ENCODE measurements around the gene PAFAH1B2.

The PAFAH1B2 gene

DNA sequence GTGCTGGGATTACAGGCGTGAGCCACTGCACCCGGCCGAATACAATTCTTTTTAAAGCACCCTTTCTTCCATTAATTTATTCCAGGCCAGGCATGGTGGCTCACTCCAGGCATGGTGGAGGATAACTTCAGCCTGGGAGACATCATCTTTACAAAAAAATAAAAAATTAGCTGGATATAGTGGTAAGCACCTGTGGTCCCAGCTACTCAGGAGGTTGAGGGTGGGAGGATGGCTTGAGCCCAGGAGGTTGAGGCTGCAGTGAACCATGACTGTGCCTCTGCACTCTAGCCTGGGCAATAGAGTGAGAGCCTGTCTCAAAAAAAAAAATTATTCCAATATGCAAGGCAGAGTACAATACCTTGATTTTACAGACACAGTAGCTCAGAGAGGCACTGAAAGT is 66.5 kb downstream of the PAFAH1B2 start:
- no peak for DNase-seq (ENCODE audit: low spot score)
- TF ChIP-seq, protein P1, sequence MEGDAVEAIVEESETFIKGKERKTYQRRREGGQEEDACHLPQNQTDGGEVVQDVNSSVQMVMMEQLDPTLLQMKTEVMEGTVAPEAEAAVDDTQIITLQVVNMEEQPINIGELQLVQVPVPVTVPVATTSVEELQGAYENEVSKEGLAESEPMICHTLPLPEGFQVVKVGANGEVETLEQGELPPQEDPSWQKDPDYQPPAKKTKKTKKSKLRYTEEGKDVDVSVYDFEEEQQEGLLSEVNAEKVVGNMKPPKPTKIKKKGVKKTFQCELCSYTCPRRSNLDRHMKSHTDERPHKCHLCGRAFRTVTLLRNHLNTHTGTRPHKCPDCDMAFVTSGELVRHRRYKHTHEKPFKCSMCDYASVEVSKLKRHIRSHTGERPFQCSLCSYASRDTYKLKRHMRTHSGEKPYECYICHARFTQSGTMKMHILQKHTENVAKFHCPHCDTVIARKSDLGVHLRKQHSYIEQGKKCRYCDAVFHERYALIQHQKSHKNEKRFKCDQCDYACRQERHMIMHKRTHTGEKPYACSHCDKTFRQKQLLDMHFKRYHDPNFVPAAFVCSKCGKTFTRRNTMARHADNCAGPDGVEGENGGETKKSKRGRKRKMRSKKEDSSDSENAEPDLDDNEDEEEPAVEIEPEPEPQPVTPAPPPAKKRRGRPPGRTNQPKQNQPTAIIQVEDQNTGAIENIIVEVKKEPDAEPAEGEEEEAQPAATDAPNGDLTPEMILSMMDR (IDR thresholded peaks at IDR 0.05; ENCODE audit: extremely low read depth, insufficient read depth, missing control alignments), result no peak
- in situ Hi-C loops (cut with MboI; ENCODE audit: low pct_unique_long_range_greater_than_20kb, low sequenced_read_pairs, unreplicated experiment), result no loop called here

DNA sequence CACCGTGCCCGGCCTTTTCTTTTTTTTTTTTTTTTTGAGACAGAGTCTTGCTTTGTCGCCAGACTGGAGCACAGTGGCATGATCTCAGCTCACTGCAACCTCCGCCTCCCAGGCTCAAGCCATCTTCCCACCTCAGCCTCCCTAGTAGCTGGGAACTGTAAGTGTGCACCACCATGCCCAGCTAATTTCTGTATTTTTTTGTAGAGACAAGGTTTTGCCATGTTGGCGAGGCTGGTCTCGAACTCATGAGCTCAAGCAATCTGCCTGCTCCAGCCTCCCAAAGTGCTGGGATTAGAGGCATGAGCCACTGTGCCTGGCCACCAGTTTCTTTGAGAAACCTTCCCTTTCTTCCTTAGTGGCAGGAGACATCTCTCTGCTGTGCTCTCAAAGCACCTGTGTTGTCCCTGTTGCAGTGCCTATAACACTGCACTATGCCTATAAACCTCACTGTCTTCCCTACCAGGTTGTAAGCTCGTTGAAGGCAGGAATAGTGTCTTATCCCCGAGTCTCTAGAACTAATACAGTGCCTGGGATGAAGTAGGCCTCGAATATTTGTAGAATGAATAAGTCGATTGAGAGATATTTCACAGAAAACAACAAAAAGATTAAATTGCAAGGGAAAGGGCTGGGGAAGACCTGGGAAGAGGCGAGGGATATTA is 68.7 kb downstream of the PAFAH1B2 start:
- TF ChIP-seq, protein P1 (IDR thresholded peaks at IDR 0.05; ENCODE audit: extremely low read depth, insufficient read depth, missing control alignments), result no peak
- in situ Hi-C loops (cut with MboI; ENCODE audit: low pct_unique_long_range_greater_than_20kb, low sequenced_read_pairs, unreplicated experiment), result no loop called here
- no peak for DNase-seq (ENCODE audit: low spot score)

DNA sequence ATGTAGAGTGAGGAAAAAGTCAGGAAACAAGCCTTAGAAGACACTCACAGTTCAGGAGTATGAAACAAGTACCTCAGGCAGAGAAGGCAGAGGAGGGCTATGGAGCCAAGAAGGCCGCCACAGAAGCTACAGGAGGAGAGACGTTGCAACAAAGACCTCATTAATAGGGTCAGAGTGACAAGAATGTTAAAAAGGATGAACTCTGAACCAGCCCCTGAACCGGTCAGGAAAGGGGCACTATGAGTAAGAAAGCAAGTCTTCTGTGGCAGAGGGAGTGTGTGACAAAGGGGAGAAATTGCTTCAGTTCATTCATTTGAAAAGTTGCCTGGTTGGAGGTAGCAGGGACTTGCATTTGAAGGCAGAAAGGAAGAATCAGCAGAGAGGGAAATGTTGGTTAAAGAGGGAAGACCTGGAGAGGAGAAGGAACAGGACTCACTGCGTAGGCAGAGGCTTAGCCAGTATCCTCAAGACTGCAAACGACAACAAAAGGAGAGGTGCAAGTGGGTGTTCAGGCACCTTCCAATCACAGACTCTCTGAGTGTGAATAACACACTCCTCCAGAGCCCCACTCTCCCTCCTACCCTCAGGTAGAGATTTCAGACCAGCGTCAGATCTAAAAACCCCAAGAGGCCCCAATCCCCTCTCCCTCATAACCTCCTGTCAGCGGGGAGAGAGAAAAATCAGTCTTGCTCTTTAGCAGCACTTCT is 70.5 kb downstream of the PAFAH1B2 start:
- TF ChIP-seq, protein P1 (IDR thresholded peaks at IDR 0.05; ENCODE audit: extremely low read depth, insufficient read depth, missing control alignments), result no peak
- in situ Hi-C loops (cut with MboI; ENCODE audit: low pct_unique_long_range_greater_than_20kb, low sequenced_read_pairs, unreplicated experiment), result no loop called here

DNA sequence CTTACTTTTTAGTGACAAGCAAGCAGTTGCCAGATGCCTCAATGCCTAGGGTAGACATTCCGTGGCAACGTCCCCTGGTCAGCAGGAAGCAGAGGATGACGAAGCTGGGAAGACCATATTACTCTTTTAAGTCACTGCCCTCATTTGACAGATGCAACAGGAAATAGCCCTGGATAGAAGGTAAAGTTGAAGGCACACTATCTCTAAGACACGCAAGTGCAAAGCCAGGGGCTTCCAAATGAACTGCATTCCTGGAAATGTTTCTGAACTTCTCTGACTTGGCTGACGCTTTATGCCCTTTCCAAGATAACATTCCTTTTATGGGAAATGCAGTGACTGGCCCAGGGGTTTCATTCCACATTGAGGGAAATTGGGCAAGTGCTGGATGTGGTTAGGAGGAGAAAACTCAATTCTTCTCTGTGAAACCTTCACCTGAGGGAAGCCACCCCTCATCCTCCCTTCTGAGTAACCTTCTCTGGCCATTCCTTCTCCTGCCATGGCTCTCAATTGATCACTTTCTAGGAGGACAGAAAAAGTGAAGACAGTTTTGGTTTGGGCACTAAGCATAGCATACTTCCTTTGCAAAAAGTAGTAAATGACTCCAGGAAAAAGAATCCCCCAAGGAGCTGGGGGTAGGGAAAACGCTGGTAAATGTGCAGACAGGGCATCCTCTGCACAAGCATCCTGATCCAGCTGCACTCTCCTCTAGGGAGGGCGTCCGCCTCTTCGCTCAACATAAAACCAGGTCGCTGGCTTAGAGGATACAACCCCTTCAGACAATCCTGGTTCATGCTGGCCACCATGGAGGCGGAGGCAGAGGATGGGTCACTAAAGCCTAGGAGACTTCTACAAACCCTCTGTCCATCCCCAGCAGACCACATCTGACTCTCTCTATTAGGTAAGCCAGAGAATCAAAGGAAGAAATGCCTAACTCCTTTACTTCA is 73.3 kb downstream of the PAFAH1B2 start:
- DNase-seq (ENCODE audit: low spot score), result no peak
- in situ Hi-C loops (cut with MboI; ENCODE audit: low pct_unique_long_range_greater_than_20kb, low sequenced_read_pairs, unreplicated experiment), result no loop called here
- TF ChIP-seq, protein P1 (IDR thresholded peaks at IDR 0.05; ENCODE audit: extremely low read depth, insufficient read depth, missing control alignments), result no peak

More for the DNA sequence above, 70.5 kb downstream of the PAFAH1B2 start:
- DNase-seq (ENCODE audit: low spot score), result no peak

DNA sequence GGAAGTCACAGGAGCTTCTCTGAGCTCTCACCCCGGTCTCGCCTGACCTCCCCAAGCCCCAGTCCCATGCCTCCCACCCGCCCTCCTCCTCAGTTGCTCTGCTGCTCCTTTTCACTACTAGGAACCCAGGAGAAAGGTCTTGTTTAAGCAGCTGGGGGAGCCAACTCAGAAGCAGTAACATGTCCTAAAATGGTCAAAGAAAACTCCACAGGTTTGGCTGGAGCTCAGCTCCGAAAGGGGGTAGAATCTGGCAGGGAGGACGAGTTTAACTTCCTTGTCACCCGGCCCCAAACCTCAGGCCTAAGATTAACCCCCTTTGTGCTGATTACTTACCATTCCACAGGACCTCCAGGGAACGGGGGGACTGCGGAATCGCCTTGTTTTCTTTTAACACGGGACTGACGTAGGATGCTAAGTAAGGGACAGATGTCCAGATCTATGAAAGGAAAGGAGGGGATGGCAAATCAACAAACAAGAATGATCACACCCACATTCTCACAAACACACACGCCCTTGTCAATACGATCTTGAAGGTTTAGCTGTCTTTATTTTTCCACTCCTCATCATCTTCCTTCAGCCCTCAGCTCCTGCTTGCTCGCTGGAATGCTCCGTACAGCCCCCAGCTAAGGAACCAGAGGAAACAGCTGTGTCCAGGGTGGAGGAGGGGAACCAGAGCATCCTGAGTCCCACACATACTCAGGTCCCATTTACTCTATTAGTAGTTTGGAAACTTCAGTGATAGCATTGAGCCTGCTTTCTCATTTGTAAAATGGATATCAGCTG is 74.2 kb downstream of the PAFAH1B2 start:
- DNase-seq (ENCODE audit: low spot score), result no peak
- in situ Hi-C loops (cut with MboI; ENCODE audit: low pct_unique_long_range_greater_than_20kb, low sequenced_read_pairs, unreplicated experiment), result no loop called here
- TF ChIP-seq, protein P1 (IDR thresholded peaks at IDR 0.05; ENCODE audit: extremely low read depth, insufficient read depth, missing control alignments), result no peak

DNA sequence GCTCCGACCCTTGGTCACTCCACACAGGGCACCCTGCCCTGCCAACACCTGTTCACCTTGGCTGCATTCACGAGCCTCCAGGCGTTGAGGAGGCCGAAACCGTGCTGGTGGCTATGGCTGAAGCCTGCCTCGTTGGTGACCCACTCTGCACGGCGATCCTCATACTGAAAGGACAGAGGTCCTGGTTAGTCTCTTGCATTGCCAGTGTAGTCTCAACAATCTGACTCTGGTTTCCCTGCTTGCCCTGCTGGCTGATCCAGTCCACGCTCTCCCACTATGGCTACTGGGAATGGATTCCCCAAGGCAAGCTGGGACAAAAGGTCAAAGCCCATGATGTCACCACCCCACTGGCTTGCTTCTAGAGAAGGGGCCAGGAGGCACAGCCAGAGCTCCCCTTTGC is 74.9 kb downstream of the PAFAH1B2 start:
- in situ Hi-C loops (cut with MboI; ENCODE audit: low pct_unique_long_range_greater_than_20kb, low sequenced_read_pairs, unreplicated experiment), result no loop called here
- TF ChIP-seq, protein P1 (IDR thresholded peaks at IDR 0.05; ENCODE audit: extremely low read depth, insufficient read depth, missing control alignments), result no peak
- DNase-seq (ENCODE audit: low spot score), result no peak
